A549 (cell line): ENCODE data around the gene IQGAP2. TPM values are rescaled to one million over a fixed set of nuclear protein-coding genes. Genes with fewer than 3 reads are reported as not detected.

ENCODE experiments used
- ATAC-seq, 2 experiments: fragments of 200-7000 bp in 1 of 2; fragments of >200 bp in 1 of 2; cut with Nextera tagmentation in 1 of 2; cut with Tn5 transposase in 1 of 2; 3 replicates each; pipeline versions ENCODE4 v1.8.0 to v1.9.1; 2018 to 2020; ENCODE audit warnings: mild to moderate bottlenecking in 1 of 2, moderate library complexity in 1 of 2
- CTCF ChIA-PET: fragments of 300-600 bp; sonication (Branson Sonifier 250); formaldehyde crosslinking; extraction: SDS; loops from one replicate; lab custom pipeline; 2021; ENCODE audit warnings: antibody characterized with exemption, inconsistent platforms; lab: Yijun Ruan, JAX
- POLR2A ChIA-PET: fragments of 350-600 bp; formaldehyde crosslinking; extraction: SDS; loops from one replicate; lab custom pipeline; 2021; ENCODE audit warnings: antibody characterized with exemption, inconsistent platforms; lab: Yijun Ruan, JAX
- DNase-seq, 2 experiments: peaks; one replicate each; pipeline versions ENCODE4 v3.0.0 to v3.0.0-alpha.2; 2011 to 2016; ENCODE audit warnings: low read depth in 1 of 2, low spot score in 1 of 2
- FAIRE-seq: peaks from 2 replicates; lab custom pipeline; 2011; peaks lifted over from hg19 to GRCh38; lab: Jason Lieb, UNC
- H3K27ac ChIP-seq, 2 experiments: fragments of >200 bp; sonication (Bioruptor Twin); formaldehyde crosslinking; 3 replicates each; pipeline ENCODE4 v1.5.1; 2016 to 2017
- H3K4me1 ChIP-seq: fragments of >200 bp; sonication (Bioruptor Twin); formaldehyde crosslinking; 3 replicates; pipeline ENCODE4 v1.6.1; 2016
- H3K4me2 ChIP-seq: fragments of >200 bp; sonication (Bioruptor Twin); formaldehyde crosslinking; 3 replicates; pipeline ENCODE4 v1.6.1; 2016
- H3K4me3 ChIP-seq: fragments of >200 bp; sonication (Bioruptor Twin); formaldehyde crosslinking; 3 replicates; pipeline ENCODE4 v1.5.1; 2016
- H3K9me3 ChIP-seq: fragments of >200 bp; sonication (Bioruptor Twin); formaldehyde crosslinking; 3 replicates; pipeline ENCODE4 v1.6.1; 2016
- BCL3 ChIP-seq: fragments of >200 bp; sonication (Bioruptor Twin); formaldehyde crosslinking; IDR thresholded peaks from 3 replicates; pipeline ENCODE4 v1.6.1; 2016
- CHD2 ChIP-seq: fragments of 150-350 bp; IDR thresholded peaks from 2 replicates; pipeline ENCODE4 v1.6.1; 2014; ENCODE audit warnings: low read length; ENCODE audit not compliant: partially characterized antibody
- ELK1 ChIP-seq: fragments of 150-350 bp; IDR thresholded peaks from 2 replicates; pipeline ENCODE4 v1.6.1; 2014; ENCODE audit warnings: low read depth, mild to moderate bottlenecking, low read length
- FOSL2 ChIP-seq, 2 experiments: fragments of 450-650 bp in 1 of 2; fragments of >200 bp in 1 of 2; sonication (Bioruptor Twin) in 1 of 2; formaldehyde crosslinking; IDR thresholded peaks; 2 replicates each; pipeline versions ENCODE4 v1.5.0 to v1.6.1; 2016 to 2020; ENCODE audit warnings: mild to moderate bottlenecking in 1 of 2, moderate library complexity in 1 of 2
- FOXS1 ChIP-seq: fragments of 250-450 bp; sonication (Bioruptor Pico); IDR thresholded peaks from 2 replicates; pipeline ENCODE4 v1.5.0; 2020; ENCODE audit warnings: mild to moderate bottlenecking, moderate library complexity
- GATA3 ChIP-seq: IDR thresholded peaks from 2 replicates; pipeline ENCODE4 v1.6.1; 2012; ENCODE audit warnings: borderline replicate concordance
- HDAC2 ChIP-seq: fragments of 200-600 bp; sonication (generic); IDR thresholded peaks from 2 replicates; pipeline ENCODE4 v1.6.1; 2016
- HMGXB4 ChIP-seq: fragments of 250-450 bp; sonication (Bioruptor Pico); IDR thresholded peaks from 2 replicates; pipeline ENCODE4 v1.5.0; 2021; ENCODE audit warnings: mild to moderate bottlenecking, moderate library complexity, borderline replicate concordance
- HOXA7 ChIP-seq: fragments of 250-450 bp; sonication (Bioruptor Pico); IDR thresholded peaks from 2 replicates; pipeline ENCODE4 v1.5.0; 2020; ENCODE audit warnings: mild to moderate bottlenecking, moderate library complexity
- HOXB13 ChIP-seq: fragments of 250-450 bp; sonication (Bioruptor Pico); IDR thresholded peaks from 2 replicates; pipeline ENCODE4 v1.5.0; 2020; ENCODE audit warnings: low read depth, mild to moderate bottlenecking, moderate library complexity
- HOXB5 ChIP-seq: fragments of 250-450 bp; sonication (Bioruptor Pico); IDR thresholded peaks from 2 replicates; pipeline ENCODE4 v1.5.0; 2020; ENCODE audit warnings: mild to moderate bottlenecking, moderate library complexity
- NFE2L2 ChIP-seq: fragments of 150-350 bp; conservative IDR thresholded peaks from 2 replicates; pipeline ENCODE4 v1.6.1; 2014; ENCODE audit warnings: low read length
- PBX3 ChIP-seq: IDR thresholded peaks from 2 replicates; pipeline ENCODE4 v1.6.1; 2012
- POLR2AphosphoS2 ChIP-seq: conservative IDR thresholded peaks from 2 replicates; pipeline ENCODE4 v1.6.1; 2012; ENCODE audit warnings: low read length, improper control_type of control experiment, inconsistent platforms
- RARB ChIP-seq: fragments of 250-450 bp; sonication (Bioruptor Pico); IDR thresholded peaks from 2 replicates; pipeline ENCODE4 v1.8.0; 2021; ENCODE audit warnings: mild to moderate bottlenecking, moderate library complexity
- TP53 ChIP-seq: fragments of 250-450 bp; sonication (Bioruptor Pico); IDR thresholded peaks from 2 replicates; pipeline ENCODE4 v1.5.0; 2021; ENCODE audit warnings: mild to moderate bottlenecking, moderate library complexity
- ZC3H11A ChIP-seq: fragments of 450-650 bp; IDR thresholded peaks from 2 replicates; pipeline ENCODE4 v1.6.1; 2014; ENCODE audit warnings: antibody characterized with exemption, mild to moderate bottlenecking
- ZFP36 ChIP-seq: fragments of 450-650 bp; IDR thresholded peaks from 2 replicates; pipeline ENCODE4 v1.6.1; 2014; ENCODE audit warnings: borderline replicate concordance; ENCODE audit not compliant: partially characterized antibody
- ZSCAN20 ChIP-seq: fragments of 250-450 bp; sonication (Bioruptor Pico); IDR thresholded peaks from 2 replicates; pipeline ENCODE4 v1.8.0; 2022; ENCODE audit warnings: mild to moderate bottlenecking, moderate library complexity
- WGBS: methylation state at CpG from one replicate; pipeline ENCODE4 v1.1.6; 2017; ENCODE audit errors: missing lambda C conversion rate; 5-methylcytosine and 5-hydroxymethylcytosine counted together
- polyA plus RNA-seq, 4 experiments: library from polyadenylated mRNA; depleted of rRNA in 3 of 4; stranded (reverse); fragments of >200 nt; fragmentation: RNase III in 1 of 4; extraction: RNeasy Plus Mini Kit Qiagen cat#74134 plus additional on column Dnase treatment in 1 of 4; gene quantifications; 2 replicates in 3 of 4; 3 replicates in 1 of 4; pipeline ENCODE4 v1.2.3, GENCODE V29; 2011 to 2017

The IQGAP2 gene
- polyA plus RNA-seq, 2 of the 4 experiments (the other 2 are of a cell fraction): 5.3 to 10.1 TPM

GRCh38 chr5:76733049-76733417 is 329.9 kb downstream of the IQGAP2 start (continued):
- TF ChIP-seq ZFP36: no peak

GRCh38 chr5:76735762-76736545 is 332.9 kb downstream of the IQGAP2 start:
- Histone ChIP-seq H3K4me1 (peaks cover 44% of the 10 kb centered on the region), H3K4me2 (peak overlapping the region; percentile 38; the same call in 1 of the 3 replicates), H3K4me3 (no peak overlapping the region), H3K27ac (peak overlapping the region; percentile 71 to 82), H3K9me3 (peaks cover 2% of the 10 kb centered on the region; the same call in 1 of the 3 replicates)
- FAIRE-seq: no peak
- no peak for ATAC-seq
- ChIA-PET CTCF (interaction anchor here (0.7 to 7.2 kb wide), 3 partner anchors 14 to 39 kb away, joined by 3 to 44 read pairs (median 4); no protein-coding TSS in a partner anchor), POLR2A (no interaction called here)
- WGBS: 56% methylated on average over 4 of the region's 4 CpGs
- DNase-seq: no peak
- no peak for TF ChIP-seq HOXA7 (CRISPR knock-in tag)
- TF ChIP-seq HDAC2: no peak
- no peak for TF ChIP-seq POLR2AphosphoS2
- TF ChIP-seq CHD2: no peak
- no peak for TF ChIP-seq RARB (CRISPR knock-in tag)
- no peak for TF ChIP-seq ZSCAN20 (CRISPR knock-in tag)
- no peak for TF ChIP-seq TP53 (CRISPR knock-in tag)
- no peak for TF ChIP-seq GATA3
- TF ChIP-seq ELK1: no peak

GRCh38 chr5:76736679-76737556 is 333.8 kb downstream of the IQGAP2 start:
- CTCF ChIA-PET: interaction anchor here (0.7 to 7.2 kb wide), 9 partner anchors 10 to 399 kb away, joined by 3 to 44 read pairs (median 3); no protein-coding TSS in a partner anchor
- Histone ChIP-seq H3K27ac (peak overlapping the region; percentile 71 to 82), H3K4me1 (peaks cover 44% of the 10 kb centered on the region)
- WGBS: 85% methylated on average over 6 of the region's 6 CpGs
- no peak for FAIRE-seq
- ATAC-seq: no peak
- DNase-seq: no peak
- TF ChIP-seq ZC3H11A (no peak), HMGXB4 (CRISPR knock-in tag) (no peak), RARB (CRISPR knock-in tag) (no peak), HOXB13 (CRISPR knock-in tag) (no peak), HOXB5 (CRISPR knock-in tag) (no peak), FOSL2 (IDR thresholded peaks at IDR 0.05) (no peak), FOSL2 (CRISPR knock-in tag; IDR thresholded peaks at IDR 0.05) (no peak), NFE2L2 (no peak), FOXS1 (CRISPR knock-in tag) (no peak), PBX3 (no peak), BCL3 (no peak)
- TF ChIP-seq, all 56 proteins: peak for 0
- no peaks in the 10 kb centered on the region for H3K9me3 ChIP-seq
- no peak overlapping the region; the same call in 2 of the 3 replicates for H3K4me2 ChIP-seq
- H3K4me3 ChIP-seq: no peak overlapping the region
- POLR2A ChIA-PET: interaction anchor here (1.2 kb wide), 1 partner anchor 69 kb away, joined by 5 read pairs; no protein-coding TSS in a partner anchor
